PFSK-1 (cell line): ENCODE results near the gene GRIA3.

Source experiments
- FOXP2 ChIP-seq: optimal IDR thresholded peaks from 2 replicates; pipeline ENCODE3; 2011; ENCODE audit warnings: borderline replicate concordance, control low read depth, inconsistent platforms; ENCODE audit not compliant: insufficient read depth; ENCODE audit errors: extremely low read length, extremely low read depth
- POLR2AphosphoS5 ChIP-seq: IDR thresholded peaks from 2 replicates; pipeline ENCODE4 v1.6.1; 2012; ENCODE audit warnings: low read depth, mild to moderate bottlenecking, control low read depth, low read length, moderate library complexity
- SIN3A ChIP-seq: IDR thresholded peaks from 2 replicates; pipeline ENCODE4 v1.6.1; 2012; ENCODE audit warnings: mild to moderate bottlenecking, low read length, moderate library complexity, borderline replicate concordance; ENCODE audit not compliant: insufficient read depth
- TAF1 ChIP-seq: IDR thresholded peaks from 2 replicates; pipeline ENCODE4 v1.6.1; 2012; ENCODE audit warnings: low read length, control low read depth, borderline replicate concordance; ENCODE audit not compliant: insufficient read depth
- TF ChIP-seq, protein P1 (sequence below), 2 experiments: IDR thresholded peaks; 2 replicates each; pipeline versions ENCODE4 v1.6.1 to v1.8.0; 2011 to 2012; ENCODE audit warnings: low read depth in 2 of 2, low read length in 2 of 2, control low read depth in 1 of 2, inconsistent platforms in 1 of 2, mild to moderate bottlenecking in 1 of 2, moderate library complexity in 1 of 2; ENCODE audit not compliant: insufficient read depth in 1 of 2

GRIA3 gene

GRCh38 chrX:123223859-123224258 is 39.8 kb downstream of the GRIA3 start:
- TF ChIP-seq TAF1, result no peak
- TF ChIP-seq POLR2AphosphoS5, result no peak
- TF ChIP-seq FOXP2, result no peak

- TF ChIP-seq, protein P1, sequence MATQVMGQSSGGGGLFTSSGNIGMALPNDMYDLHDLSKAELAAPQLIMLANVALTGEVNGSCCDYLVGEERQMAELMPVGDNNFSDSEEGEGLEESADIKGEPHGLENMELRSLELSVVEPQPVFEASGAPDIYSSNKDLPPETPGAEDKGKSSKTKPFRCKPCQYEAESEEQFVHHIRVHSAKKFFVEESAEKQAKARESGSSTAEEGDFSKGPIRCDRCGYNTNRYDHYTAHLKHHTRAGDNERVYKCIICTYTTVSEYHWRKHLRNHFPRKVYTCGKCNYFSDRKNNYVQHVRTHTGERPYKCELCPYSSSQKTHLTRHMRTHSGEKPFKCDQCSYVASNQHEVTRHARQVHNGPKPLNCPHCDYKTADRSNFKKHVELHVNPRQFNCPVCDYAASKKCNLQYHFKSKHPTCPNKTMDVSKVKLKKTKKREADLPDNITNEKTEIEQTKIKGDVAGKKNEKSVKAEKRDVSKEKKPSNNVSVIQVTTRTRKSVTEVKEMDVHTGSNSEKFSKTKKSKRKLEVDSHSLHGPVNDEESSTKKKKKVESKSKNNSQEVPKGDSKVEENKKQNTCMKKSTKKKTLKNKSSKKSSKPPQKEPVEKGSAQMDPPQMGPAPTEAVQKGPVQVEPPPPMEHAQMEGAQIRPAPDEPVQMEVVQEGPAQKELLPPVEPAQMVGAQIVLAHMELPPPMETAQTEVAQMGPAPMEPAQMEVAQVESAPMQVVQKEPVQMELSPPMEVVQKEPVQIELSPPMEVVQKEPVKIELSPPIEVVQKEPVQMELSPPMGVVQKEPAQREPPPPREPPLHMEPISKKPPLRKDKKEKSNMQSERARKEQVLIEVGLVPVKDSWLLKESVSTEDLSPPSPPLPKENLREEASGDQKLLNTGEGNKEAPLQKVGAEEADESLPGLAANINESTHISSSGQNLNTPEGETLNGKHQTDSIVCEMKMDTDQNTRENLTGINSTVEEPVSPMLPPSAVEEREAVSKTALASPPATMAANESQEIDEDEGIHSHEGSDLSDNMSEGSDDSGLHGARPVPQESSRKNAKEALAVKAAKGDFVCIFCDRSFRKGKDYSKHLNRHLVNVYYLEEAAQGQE (IDR thresholded peaks at IDR 0.05; ENCODE audit: insufficient read depth in 1 of 2, low read depth in 2 of 2, low read length in 2 of 2), result no peak
- TF ChIP-seq TAF1, result no peak
- TF ChIP-seq POLR2AphosphoS5, result no peak
- TF ChIP-seq FOXP2, result no peak
- no peak for TF ChIP-seq SIN3A
These were observed 46.7 kb downstream of the GRIA3 start for GRCh38 chrX:123230798-123231197.

DNA sequence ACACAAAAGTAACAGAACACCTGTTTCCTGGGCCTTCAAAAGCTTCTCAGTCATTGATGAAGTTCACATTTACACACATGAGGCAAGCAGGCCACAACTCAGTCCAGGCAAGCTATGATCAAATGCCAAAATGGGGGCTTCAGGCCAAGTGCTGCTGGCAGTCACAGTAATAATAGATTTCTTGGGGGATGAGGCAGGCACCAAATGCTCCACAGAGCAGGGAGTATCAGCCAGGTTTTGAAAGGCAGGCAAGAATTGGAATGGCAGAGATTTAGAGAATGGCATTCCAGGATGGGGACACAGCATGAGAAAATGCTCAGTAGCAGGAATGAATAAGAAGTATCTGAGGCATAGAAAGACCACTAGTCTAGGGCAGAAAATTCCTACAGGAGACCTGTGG is 52.8 kb downstream of the GRIA3 start:
- TF ChIP-seq TAF1 (no peak), SIN3A (no peak), FOXP2 (no peak), POLR2AphosphoS5 (no peak)
- TF ChIP-seq, protein P1 (IDR thresholded peaks at IDR 0.05; ENCODE audit: insufficient read depth in 1 of 2, low read depth in 2 of 2, low read length in 2 of 2), result no peak

DNA sequence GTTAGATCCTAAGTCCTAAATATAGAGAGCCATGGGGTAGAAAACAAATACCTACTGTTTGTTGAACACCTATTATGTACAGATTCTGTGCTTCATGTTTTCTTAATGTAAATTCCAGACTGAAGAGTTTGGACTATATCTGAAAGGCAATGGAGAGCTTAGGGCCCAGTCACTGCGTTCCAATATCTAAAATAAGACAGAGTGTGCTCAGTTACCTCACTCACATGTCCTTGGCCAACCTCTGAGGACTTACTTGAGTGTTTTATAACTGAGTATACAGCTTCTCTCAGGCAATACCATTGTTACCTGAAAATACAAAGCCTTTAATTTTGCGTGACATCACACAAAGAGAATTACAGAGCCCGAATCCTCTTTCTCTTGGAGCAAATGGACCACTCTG is 53.2 kb downstream of the GRIA3 start:
- no peak for TF ChIP-seq TAF1
- TF ChIP-seq, protein P1 (IDR thresholded peaks at IDR 0.05; ENCODE audit: insufficient read depth in 1 of 2, low read depth in 2 of 2, low read length in 2 of 2), result no peak
- no peak for TF ChIP-seq POLR2AphosphoS5
- no peak for TF ChIP-seq SIN3A
- no peak for TF ChIP-seq FOXP2

DNA sequence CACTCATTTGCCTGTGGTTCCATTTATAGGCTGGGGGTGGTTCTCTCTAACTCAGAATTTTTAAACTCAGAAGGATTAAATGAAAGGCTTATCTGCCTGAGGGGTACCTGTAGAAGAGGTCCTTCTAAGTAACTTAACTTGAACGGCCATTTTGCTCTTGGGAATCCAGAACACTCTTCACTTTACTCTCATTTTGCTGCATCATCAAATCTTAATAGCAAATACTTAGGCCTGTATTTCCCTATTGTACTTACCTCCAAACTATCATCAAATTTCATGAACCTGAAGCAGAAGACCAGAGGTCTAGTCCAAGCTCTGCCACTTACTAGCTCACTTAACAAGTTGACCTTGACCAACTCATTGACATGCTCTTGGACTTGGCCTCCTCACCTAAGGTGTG is 70.4 kb downstream of the GRIA3 start:
- TF ChIP-seq FOXP2 (no peak), POLR2AphosphoS5 (no peak), TAF1 (no peak)

DNA sequence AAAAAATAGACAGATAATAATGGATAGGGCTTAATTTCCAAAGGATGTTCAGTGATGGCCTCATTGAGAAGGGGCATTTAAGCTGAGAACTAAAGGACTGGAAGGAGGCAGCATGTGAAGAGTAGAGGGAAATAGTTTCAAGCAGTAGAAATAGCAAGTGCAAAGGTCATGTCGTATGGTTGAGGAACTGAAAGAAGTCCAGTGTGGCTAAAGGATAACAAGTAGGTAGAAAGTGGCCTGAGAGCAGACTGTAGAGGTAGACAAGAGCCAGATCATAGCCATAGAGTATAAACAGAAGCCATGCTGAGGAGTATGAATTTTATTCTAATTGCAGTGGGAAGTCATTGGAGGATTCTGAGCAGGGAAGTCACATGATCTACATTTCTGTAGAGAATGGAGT is 72.3 kb downstream of the GRIA3 start:
- TF ChIP-seq TAF1, result no peak
- no peak for TF ChIP-seq POLR2AphosphoS5
- TF ChIP-seq, protein P1 (IDR thresholded peaks at IDR 0.05; ENCODE audit: insufficient read depth in 1 of 2, low read depth in 2 of 2, low read length in 2 of 2), result no peak
- TF ChIP-seq FOXP2, result no peak
- no peak for TF ChIP-seq SIN3A
